ENCODE measurements around the gene ELFN1. TPM values are rescaled to one million over a fixed set of nuclear protein-coding genes. Genes with fewer than 3 reads are reported as not detected.

The ELFN1 gene
- total and polyA plus RNA-seq, 9 of the 15 experiments (the other 6 are each of a cell fraction or from before 2014, with no cell fraction given) = 0.04 to 0.64 (median 0.18) TPM; not detected in 2

- TF ChIP-seq, protein P1, sequence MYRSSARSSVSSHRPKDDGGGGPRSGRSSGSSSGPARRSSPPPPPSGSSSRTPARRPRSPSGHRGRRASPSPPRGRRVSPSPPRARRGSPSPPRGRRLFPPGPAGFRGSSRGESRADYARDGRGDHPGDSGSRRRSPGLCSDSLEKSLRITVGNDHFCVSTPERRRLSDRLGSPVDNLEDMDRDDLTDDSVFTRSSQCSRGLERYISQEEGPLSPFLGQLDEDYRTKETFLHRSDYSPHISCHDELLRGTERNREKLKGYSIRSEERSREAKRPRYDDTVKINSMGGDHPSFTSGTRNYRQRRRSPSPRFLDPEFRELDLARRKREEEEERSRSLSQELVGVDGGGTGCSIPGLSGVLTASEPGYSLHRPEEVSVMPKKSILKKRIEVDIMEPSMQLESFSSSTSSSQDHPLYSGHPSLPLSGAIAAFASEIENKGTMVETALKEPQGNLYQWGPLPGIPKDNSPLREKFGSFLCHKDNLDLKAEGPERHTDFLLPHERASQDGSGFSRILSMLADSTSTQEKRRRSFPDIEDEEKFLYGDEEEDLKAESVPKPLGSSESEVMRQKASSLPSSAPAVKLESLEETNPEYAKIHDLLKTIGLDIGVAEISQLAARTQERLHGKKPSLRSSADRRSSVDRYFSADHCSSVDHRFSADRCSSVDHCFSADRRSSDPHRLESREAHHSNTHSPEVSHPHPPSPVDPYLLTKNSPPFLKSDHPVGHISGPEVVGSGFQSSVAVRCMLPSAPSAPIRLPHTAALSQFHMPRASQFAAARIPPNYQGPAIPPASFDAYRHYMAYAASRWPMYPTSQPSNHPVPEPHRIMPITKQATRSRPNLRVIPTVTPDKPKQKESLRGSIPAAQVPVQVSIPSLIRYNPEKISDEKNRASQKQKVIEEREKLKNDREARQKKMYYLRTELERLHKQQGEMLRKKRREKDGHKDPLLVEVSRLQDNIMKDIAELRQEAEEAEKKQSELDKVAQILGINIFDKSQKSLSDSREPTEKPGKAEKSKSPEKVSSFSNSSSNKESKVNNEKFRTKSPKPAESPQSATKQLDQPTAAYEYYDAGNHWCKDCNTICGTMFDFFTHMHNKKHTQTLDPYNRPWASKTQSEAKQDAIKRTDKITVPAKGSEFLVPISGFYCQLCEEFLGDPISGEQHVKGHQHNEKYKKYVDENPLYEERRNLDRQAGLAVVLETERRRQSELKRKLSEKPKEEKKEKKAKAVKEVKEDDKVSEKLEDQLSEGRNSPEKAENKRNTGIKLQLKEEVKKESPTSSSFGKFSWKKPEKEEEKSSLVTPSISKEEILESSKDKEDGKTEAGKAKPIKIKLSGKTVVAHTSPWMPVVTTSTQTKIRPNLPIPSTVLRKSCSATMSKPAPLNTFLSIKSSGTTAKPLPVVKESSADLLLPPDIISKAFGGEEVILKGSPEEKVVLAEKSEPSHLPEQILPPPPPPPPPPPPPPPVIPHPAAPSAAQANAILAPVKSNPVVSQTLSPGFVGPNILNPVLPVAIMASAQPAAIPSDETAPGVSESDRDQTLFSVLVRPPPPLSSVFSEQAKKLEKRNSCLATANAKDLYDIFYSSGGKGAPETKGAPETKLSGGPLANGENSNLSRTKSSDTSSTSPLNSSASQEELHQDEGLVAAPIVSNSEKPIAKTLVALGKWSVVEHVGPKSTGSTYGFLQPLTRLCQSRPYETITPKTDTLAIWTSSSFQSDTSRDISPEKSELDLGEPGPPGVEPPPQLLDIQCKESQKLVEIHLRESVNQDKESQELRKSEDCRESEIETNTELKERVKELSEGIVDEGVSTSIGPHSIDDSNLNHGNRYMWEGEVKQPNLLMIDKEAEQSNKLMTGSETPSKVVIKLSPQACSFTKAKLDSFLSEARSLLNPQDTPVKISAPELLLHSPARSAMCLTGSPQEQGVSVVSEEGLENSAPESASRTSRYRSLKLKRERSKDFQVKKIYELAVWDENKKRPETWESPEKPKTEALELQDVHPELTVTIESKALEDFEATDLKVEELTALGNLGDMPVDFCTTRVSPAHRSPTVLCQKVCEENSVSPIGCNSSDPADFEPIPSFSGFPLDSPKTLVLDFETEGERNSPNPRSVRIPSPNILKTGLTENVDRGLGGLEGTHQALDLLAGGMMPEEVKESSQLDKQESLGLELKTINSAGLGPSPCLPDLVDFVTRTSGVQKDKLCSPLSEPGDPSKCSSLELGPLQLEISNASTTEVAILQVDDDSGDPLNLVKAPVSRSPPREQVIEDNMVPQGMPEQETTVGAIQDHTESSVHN (IDR thresholded peaks at IDR 0.05; ENCODE audit: borderline replicate concordance in 1 of 2, low read depth in 1 of 2) = 0 out of 4 replicates have a peak, but pooled peaks of 1 of the 2 experiments have one; percentile 33
- TF ChIP-seq ELF2 (CRISPR knock-in tag; IDR thresholded peaks at IDR 0.05) (no peak), TAF15 (IDR thresholded peaks at IDR 0.05; ENCODE audit: low read depth, low read length) (no peak), RFX5 (IDR thresholded peaks at IDR 0.05; ENCODE audit: low read depth, low read length) (no peak), MNT (conservative IDR thresholded peaks at IDR 0.05) (peak in 1 of 2 experiments; percentile 43; a peak in 1 of 4 replicates), ZNF511 (CRISPR knock-in tag; IDR thresholded peaks at IDR 0.05) (no peak), ARHGAP35 (IDR thresholded peaks at IDR 0.05; ENCODE audit: partially characterized antibody) (no peak), HDAC3 (IDR thresholded peaks at IDR 0.05; ENCODE audit: borderline replicate concordance, partially characterized antibody) (no peak), SNIP1 (IDR thresholded peaks at IDR 0.05; ENCODE audit: low read depth) (no peak), ZC3H4 (CRISPR knock-in tag; IDR thresholded peaks at IDR 0.05; ENCODE audit: borderline replicate concordance) (no peak), EGR1 (conservative IDR thresholded peaks at IDR 0.05) (peak; percentile 63), BRD4 (IDR thresholded peaks at IDR 0.05) (no peak), MTA3 (IDR thresholded peaks at IDR 0.05; ENCODE audit: borderline replicate concordance) (no peak), ZEB2 (IDR thresholded peaks at IDR 0.05) (no peak), SRSF9 (IDR thresholded peaks at IDR 0.05; ENCODE audit: borderline replicate concordance, low read depth, low read length) (no peak), ZBTB1 (CRISPR knock-in tag; IDR thresholded peaks at IDR 0.05; ENCODE audit: borderline replicate concordance, low read depth) (no peak)
- TF ChIP-seq, protein P2, sequence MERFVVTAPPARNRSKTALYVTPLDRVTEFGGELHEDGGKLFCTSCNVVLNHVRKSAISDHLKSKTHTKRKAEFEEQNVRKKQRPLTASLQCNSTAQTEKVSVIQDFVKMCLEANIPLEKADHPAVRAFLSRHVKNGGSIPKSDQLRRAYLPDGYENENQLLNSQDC (CRISPR knock-in tag; IDR thresholded peaks at IDR 0.05) = no peak
These were observed 43.7 kb downstream of the ELFN1 start (continued) for GRCh38 chr7:1713502-1714484.
